Measurements from ENCODE around the gene MAP1A.

MAP1A gene

DNA sequence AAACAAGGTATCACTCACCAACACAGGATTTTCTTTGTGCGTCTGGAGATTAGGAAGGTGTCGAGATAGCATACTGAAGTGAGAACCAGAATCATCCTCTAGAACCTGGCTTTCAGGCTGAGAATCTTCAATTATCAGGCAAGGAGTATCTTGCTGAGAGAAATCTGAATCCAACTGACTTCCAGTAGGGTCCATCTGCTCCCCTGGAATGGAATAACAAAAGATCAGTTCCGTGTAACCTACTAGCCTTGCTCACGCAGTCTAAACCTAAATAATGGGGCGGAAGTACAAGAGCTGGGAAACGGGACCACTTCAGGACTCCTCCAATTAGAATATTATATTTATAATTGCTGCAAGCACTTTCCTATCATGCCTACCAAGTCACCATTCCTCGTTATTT is 25.1 kb upstream of the MAP1A start:
- no peak for TF ChIP-seq Cebpa-rat (IDR thresholded peaks at IDR 0.05)
- Histone ChIP-seq H4K20me1 (peaks cover 5% of the 10 kb centered on the region; the same call in 1 of the 2 replicates), H3K4me1 (peaks cover 29% of the 10 kb centered on the region), H3K27ac (peak overlapping the region; percentile 26; the same call in 1 of the 2 replicates), H3K4me2 (peak overlapping the region; percentile 95), H3K9me3 (no peaks in the 10 kb centered on the region), H3K36me3 (peaks cover 46% of the 10 kb centered on the region), H3K4me3 (peak overlapping the region; percentile 80), H3K27me3 (no peaks in the 10 kb centered on the region), H3K9ac (peak overlapping the region; percentile 77)

DNA sequence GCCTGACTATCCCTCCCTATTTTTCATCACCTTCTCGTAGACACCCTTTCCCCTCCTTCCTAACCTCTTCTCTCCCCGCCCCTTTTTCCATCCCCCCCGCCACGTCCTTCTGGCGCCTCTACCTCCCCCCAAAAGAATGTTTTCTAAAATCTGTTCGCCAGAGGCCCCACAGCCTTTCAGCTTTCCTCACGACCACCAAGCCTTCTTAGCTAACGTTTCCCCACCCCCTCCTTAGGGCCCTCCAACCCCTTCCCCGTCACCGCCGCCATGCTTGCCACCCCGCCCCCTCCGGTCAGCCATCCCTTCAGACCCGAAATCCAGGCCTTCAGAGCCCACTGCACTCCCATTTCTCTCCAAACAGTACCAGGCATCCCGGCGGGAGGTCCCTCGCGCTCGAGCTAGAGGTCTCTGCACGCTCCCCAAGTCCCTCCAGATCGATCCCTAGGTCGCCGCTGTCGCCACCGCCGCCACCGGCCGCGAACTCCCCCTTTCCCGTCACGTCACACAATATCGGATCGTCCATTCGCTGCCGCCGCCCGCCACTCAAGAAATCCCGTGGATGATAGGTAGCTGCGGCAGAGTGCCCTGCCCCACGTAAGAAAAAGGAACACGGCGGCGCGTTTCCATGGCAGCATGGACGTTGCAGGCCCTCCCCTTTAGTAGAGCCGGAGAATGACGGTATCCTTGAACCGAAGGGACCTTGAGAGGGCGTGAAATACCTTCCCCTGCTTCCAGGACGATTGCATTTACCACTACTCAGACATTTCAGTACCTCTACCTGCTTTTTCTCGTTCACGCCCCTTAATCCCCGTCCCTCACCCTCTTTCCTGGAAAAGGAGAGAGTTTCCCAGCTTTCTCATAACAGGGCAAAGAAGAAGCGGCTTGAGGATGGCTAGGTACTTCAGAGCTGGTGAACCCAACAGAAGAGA is 24.5 kb upstream of the MAP1A start, which contains the start of gene TP53BP1:
Gene TP53BP1 (minus strand): TSS at position 484 of the 929 bp plus-strand sequence. CDS start 113 bp downstream, at position 371.
- Histone ChIP-seq H3K27ac (peak within 1 kb of the TSS; percentile 36; the same call in 1 of the 2 replicates), H3K27me3 (no peaks in the 10 kb centered on the region), H3K4me1 (peaks cover 29% of the 10 kb centered on the region), H3K36me3 (peaks cover 39% of the 10 kb centered on the region), H3K9me3 (no peaks in the 10 kb centered on the region), H3K4me2 (peak within 1 kb of the TSS; percentile 95), H3K4me3 (peak within 1 kb of the TSS; percentile 80), H3K9ac (peak within 1 kb of the TSS; percentile 77), H4K20me1 (peaks cover 5% of the 10 kb centered on the region; the same call in 1 of the 2 replicates)
- TF ChIP-seq Cebpa-rat (IDR thresholded peaks at IDR 0.05) = no peak

DNA sequence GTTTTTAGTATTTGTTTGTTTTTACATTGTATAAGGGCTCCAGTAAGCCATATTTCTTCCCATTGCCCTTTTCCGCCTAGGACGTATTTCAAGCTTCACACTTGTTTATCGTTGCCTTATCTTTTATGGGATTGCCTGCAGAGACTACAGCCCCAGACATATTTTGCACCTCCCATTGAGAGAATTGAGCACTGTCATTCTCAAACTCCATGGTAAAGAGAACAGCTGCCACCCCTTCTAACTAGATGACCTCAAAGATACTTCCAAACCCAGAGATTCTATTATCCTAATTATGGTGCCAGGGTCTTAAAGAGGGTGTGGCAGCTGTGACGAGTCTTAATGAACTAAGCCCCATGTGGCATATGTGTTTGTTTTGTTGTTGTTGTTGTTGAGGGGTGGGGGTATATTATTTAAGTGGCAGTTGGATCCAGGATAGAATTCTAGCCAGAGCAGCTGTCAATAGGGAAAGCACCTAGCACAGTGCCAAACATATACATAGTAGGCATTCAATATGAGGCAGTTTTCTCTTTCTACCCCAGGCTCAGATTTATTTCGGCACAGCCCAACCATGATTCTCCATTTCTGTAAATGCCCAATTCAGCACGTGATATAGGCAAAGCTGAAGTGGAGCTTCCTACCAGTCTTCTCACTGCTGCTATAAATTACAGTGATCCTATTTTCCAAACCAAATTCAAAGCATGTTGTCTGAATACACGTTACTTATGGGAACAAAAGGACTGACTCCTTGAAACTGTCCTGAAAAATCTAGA is 23.5 kb upstream of the MAP1A start:
- peaks cover 5% of the 10 kb centered on the region; the same call in 1 of the 2 replicates for H4K20me1 ChIP-seq
- no peak for TF ChIP-seq Cebpa-rat (IDR thresholded peaks at IDR 0.05)
- H3K9ac ChIP-seq = peak overlapping the region; percentile 77; the same call in 1 of the 2 replicates
- peak overlapping the region; percentile 82 for H3K4me2 ChIP-seq
- peak overlapping the region; percentile 80 for H3K4me3 ChIP-seq
- H3K4me1 ChIP-seq = peaks cover 29% of the 10 kb centered on the region
- no peaks in the 10 kb centered on the region for H3K27me3 ChIP-seq
- peaks cover 30% of the 10 kb centered on the region for H3K36me3 ChIP-seq
- no peaks in the 10 kb centered on the region for H3K9me3 ChIP-seq
- H3K27ac ChIP-seq = peak overlapping the region; percentile 36; the same call in 1 of the 2 replicates

DNA sequence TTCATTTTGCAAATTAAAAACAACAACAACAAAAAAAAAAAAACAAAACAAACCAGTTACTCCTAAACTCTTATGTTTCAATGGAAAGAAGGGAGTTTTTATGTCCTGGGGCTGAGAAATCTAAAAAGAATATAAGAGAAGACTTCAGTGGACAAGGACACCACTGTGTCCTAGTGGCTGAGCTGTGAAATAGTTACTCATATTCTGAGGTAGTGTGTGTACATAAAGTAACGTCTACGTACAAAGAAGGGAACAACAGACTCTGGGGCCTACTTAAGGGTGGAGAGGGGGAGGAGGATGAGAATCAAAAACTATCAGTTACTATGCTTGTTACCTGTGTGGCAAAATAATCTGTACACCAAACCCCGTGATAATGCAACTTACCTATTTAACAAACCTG is 18.4 kb upstream of the MAP1A start:
- H3K4me1 ChIP-seq = no peaks in the 10 kb centered on the region; the same call in 1 of the 2 replicates
- H4K20me1 ChIP-seq = no peaks in the 10 kb centered on the region
- H3K4me2 ChIP-seq = no peak overlapping the region
- H3K36me3 ChIP-seq = no peaks in the 10 kb centered on the region
- no peaks in the 10 kb centered on the region for H3K9me3 ChIP-seq
- H3K27me3 ChIP-seq = no peaks in the 10 kb centered on the region
- no peak overlapping the region for H3K27ac ChIP-seq
- no peak overlapping the region for H3K9ac ChIP-seq
- TF ChIP-seq Cebpa-rat (IDR thresholded peaks at IDR 0.05) = no peak
- no peak overlapping the region for H3K4me3 ChIP-seq

DNA sequence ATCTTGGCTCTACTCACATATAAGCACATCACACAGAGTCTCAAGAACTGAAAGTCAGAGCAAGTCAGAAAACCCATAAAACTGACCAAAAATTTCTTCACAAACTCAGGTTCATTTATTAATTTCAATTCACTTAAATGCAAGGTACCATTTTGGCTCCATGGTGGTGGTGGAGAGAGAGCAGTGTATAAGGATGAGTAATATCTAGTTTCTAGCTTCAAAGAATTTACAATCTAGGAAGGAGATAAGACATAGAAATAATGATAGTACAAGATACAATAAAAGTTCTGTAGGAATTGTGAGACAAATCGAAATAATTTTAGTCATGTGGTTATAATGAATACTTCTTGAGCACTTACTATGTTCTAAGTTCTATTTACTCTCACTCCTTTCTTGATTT is 17.8 kb upstream of the MAP1A start:
- H3K4me3 ChIP-seq = no peak overlapping the region
- no peak overlapping the region for H3K4me2 ChIP-seq
- H3K9me3 ChIP-seq = no peaks in the 10 kb centered on the region
- H3K27ac ChIP-seq = no peak overlapping the region
- H3K9ac ChIP-seq = no peak overlapping the region
- H3K36me3 ChIP-seq = no peaks in the 10 kb centered on the region
- no peaks in the 10 kb centered on the region for H3K27me3 ChIP-seq
- no peaks in the 10 kb centered on the region for H4K20me1 ChIP-seq
- no peak for TF ChIP-seq Cebpa-rat (IDR thresholded peaks at IDR 0.05)
- H3K4me1 ChIP-seq = no peaks in the 10 kb centered on the region

DNA sequence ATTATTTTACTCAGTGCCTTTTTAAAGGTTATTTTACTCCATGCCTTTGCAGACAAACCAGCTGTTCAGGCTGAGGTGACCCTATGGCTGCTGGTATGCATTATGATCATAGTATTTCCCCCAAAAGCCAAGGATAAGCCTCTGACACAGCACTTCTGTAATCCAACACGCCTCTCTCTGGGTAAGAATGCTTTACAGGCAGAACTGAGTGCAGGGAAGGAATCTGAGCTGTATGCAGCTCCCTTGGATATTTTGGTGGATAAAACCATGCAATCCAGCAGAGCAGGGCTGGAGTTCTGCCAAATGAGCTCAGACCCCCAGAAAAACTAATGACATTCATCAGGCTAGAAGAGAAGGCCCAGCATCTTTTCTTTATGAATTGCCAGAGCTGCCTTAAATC is 11.7 kb upstream of the MAP1A start:
- H3K27ac ChIP-seq = no peak overlapping the region
- H3K36me3 ChIP-seq = no peaks in the 10 kb centered on the region
- H3K27me3 ChIP-seq = no peaks in the 10 kb centered on the region

DNA sequence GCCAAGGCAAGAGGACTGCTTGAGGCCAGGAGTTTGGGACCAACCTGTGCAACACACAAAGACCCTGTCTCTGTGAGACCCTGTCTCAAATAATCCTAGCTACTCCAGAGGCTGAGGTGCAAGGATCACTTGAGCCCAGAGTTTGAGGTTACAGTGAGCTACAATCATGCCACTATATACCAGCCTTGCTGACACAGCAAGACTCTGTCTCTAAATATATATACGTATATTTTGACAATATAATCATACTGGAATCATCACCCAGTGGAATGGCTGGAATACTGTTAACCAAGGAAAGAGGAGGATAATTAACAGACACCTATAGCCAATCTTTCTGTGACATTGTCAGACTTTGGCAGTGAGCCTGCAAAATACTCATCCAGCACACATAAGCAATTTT is 9.0 kb upstream of the MAP1A start:
- peaks cover 43% of the 10 kb centered on the region for H3K4me1 ChIP-seq

More for the DNA sequence above, 11.7 kb upstream of the MAP1A start:
- Histone ChIP-seq H3K9me3 (no peaks in the 10 kb centered on the region), H3K4me3 (no peak overlapping the region), H3K9ac (no peak overlapping the region), H4K20me1 (no peaks in the 10 kb centered on the region), H3K4me2 (no peak overlapping the region), H3K4me1 (peaks cover 19% of the 10 kb centered on the region)
- TF ChIP-seq Cebpa-rat (IDR thresholded peaks at IDR 0.05) = no peak

DNA sequence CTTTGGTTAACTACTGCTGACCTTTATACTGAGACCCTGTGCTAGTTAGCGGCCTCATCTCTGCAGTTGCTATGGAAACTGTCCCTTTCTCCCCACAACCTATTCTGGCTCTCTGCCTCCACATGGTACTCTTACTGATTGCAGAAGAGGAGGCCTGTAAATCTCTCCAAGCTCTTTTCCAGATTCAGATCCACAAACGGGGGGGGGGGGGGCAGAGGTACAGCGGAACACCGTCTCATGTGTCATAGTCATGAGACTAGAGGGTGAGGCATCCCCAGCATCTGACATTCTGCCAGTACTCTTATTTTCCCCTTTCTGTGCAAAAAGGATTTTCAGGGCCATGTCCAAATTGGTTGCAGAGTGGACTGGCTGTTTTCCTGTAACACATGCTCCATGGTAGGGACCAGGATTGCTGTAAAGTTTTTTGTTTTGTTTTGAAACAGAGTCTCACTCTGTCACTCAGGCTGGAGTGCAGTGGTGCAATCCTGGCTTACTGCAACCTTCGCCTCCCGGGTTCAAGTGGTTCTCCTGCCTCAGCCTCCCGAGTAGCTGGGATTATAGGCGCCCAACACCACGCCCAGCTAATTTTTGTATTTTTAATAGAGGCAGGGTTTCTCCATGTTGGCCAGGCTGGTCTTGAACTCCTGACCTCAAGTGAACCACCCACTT is 8.3 kb upstream of the MAP1A start:
- peaks cover 50% of the 10 kb centered on the region for H3K4me1 ChIP-seq
- H3K27ac ChIP-seq = peak overlapping the region; percentile 75
- H3K27me3 ChIP-seq = no peaks in the 10 kb centered on the region
- no peak for TF ChIP-seq Cebpa-rat (IDR thresholded peaks at IDR 0.05)
- H3K4me3 ChIP-seq = peak overlapping the region; percentile 70
- no peaks in the 10 kb centered on the region for H3K36me3 ChIP-seq
- H4K20me1 ChIP-seq = no peaks in the 10 kb centered on the region
- no peaks in the 10 kb centered on the region for H3K9me3 ChIP-seq
- H3K4me2 ChIP-seq = peak overlapping the region; percentile 99
- H3K9ac ChIP-seq = peak overlapping the region; percentile 55

More for the DNA sequence above, 9.0 kb upstream of the MAP1A start:
- H3K4me3 ChIP-seq = no peak overlapping the region
- peak overlapping the region; percentile 99 for H3K4me2 ChIP-seq
- H3K9me3 ChIP-seq = no peaks in the 10 kb centered on the region
- H4K20me1 ChIP-seq = no peaks in the 10 kb centered on the region
- no peak overlapping the region for H3K27ac ChIP-seq
- no peak for TF ChIP-seq Cebpa-rat (IDR thresholded peaks at IDR 0.05)
- no peaks in the 10 kb centered on the region for H3K36me3 ChIP-seq
- no peaks in the 10 kb centered on the region for H3K27me3 ChIP-seq
- H3K9ac ChIP-seq = no peak overlapping the region

DNA sequence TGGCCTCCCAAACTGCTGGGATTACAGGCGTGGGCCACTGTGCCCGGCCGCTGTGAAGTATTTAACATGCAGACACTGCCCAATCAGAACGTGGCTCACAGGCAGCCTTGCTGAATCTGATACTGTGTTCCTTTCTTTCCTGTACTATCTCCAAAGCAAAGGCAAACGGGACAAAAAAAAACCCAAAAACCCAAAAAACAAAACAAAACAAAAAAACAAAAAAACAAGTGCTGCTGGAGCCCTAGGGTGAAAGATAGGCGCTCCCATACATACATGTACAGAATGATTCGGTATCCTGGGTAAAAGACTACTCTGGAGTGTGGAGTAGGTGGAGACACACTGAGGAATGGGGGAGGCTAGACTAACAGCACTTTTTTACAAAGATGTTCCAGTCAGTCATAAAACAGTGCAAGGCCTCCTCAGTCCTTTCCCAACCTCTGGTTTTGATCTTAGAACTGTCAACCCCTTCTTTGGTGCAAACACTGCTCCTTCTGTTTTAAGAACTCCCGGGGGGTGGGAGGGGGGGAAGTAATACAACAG is 7.7 kb upstream of the MAP1A start:
- Histone ChIP-seq H3K27ac (peak overlapping the region; percentile 75), H3K36me3 (no peaks in the 10 kb centered on the region), H3K4me1 (peaks cover 57% of the 10 kb centered on the region), H4K20me1 (no peaks in the 10 kb centered on the region), H3K4me3 (peak overlapping the region; percentile 70), H3K27me3 (no peaks in the 10 kb centered on the region), H3K4me2 (peak overlapping the region; percentile 99), H3K9me3 (no peaks in the 10 kb centered on the region), H3K9ac (peak overlapping the region; percentile 55)
- no peak for TF ChIP-seq Cebpa-rat (IDR thresholded peaks at IDR 0.05)
